Measurements from ENCODE around the gene NKAPL.

NKAPL gene

DNA sequence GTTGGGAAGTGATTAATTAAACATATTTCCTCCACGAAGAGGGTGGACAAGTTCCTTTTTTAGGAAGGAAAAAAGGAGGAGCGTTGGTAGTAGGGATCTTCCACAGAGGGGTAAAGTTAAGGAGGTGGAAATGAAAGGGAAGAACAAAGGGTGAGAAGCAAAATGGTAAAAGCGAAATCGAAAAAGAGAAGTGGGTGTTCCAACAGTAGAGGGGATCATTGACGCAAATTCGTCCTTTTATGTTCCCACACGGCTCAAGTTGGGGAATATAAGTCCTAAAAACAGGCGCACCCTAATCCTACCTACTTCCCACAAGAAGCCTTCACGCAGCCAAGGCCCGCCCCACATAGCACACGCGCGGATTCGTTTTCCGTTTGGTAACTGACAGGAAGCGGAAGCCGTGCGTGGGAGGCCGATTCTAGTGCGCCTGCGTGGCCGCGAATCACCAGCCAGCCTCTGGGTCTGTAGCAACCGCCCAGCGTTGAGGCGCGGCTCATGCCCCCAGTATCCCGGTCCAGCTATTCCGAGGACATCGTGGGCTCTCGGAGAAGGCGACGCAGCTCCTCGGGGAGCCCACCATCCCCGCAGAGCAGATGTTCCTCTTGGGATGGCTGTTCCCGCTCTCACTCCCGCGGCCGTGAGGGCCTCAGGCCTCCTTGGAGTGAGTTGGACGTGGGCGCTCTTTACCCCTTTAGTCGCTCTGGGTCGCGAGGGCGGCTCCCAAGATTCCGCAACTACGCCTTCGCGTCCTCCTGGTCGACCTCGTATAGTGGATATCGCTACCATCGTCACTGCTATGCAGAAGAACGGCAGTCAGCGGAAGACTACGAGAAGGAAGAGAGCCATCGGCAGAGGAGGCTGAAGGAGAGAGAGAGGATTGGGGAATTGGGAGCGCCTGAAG, at the start of gene NKAPL:
NKAPL (plus strand) TSS at position 421 of the 901 bp plus-strand sequence; CDS start at position 496, 75 bp downstream.
- Histone ChIP-seq H3K79me2 (no peaks in the 10 kb centered on the region), H3K4me3 (ENCODE audit: low read depth, low read length) (no peak within 1 kb of the TSS), H3K9ac (no peak within 1 kb of the TSS), H3K4me2 (ENCODE audit: low read length) (no peak within 1 kb of the TSS), H3K9me3 (ENCODE audit: control insufficient read depth, low read length) (no peaks in the 10 kb centered on the region), H3K4me1 (no peaks in the 10 kb centered on the region), H3K27ac (no peak within 1 kb of the TSS), H3K36me3 (ENCODE audit: control insufficient read depth, insufficient read depth, low read length) (no peaks in the 10 kb centered on the region), H2AFZ (peak within 1 kb of the TSS; percentile 11), H3K27me3 (ENCODE audit: control insufficient read depth, insufficient read depth, low read length) (no peaks in the 10 kb centered on the region)
- TF ChIP-seq, protein P1, sequence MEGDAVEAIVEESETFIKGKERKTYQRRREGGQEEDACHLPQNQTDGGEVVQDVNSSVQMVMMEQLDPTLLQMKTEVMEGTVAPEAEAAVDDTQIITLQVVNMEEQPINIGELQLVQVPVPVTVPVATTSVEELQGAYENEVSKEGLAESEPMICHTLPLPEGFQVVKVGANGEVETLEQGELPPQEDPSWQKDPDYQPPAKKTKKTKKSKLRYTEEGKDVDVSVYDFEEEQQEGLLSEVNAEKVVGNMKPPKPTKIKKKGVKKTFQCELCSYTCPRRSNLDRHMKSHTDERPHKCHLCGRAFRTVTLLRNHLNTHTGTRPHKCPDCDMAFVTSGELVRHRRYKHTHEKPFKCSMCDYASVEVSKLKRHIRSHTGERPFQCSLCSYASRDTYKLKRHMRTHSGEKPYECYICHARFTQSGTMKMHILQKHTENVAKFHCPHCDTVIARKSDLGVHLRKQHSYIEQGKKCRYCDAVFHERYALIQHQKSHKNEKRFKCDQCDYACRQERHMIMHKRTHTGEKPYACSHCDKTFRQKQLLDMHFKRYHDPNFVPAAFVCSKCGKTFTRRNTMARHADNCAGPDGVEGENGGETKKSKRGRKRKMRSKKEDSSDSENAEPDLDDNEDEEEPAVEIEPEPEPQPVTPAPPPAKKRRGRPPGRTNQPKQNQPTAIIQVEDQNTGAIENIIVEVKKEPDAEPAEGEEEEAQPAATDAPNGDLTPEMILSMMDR (IDR thresholded peaks at IDR 0.05): no peak

DNA sequence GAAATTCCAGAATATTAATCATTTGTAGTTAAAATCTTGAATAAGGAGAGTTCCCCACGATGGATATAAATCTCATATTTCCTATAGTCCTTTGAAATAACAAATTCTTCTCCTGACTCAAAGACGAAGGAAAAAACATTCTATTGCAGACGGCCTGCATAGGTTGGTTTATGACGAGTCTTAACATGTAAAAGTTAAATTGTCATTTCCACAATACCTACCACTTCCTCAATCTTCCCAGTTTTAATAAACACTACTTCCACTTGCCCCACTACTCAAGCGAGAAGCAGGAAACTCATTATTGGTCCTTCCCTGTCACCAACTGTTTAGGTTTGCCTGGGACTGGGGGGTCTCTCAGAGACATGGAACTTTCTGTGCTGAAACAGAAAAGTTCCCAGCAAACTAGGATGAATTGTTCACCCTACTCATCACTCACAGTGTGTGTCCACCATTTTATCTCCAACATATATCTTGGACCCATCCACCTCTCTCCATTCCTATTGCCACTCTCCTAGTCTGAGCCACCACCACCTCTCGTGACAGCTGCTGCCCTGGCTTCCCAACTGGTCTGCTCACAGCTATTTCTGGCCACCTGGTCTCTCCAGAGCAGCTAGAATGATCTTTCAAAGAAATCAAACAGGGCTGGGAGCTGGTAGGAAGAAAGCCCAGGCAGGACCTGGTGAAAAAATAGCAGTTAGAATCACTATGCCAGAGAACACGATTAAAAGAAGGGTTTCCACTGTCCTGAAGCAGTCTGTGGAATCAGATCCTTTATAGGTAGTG, 49.2 kb upstream of the NKAPL start:
- no peaks in the 10 kb centered on the region for H3K4me1 ChIP-seq
- no peaks in the 10 kb centered on the region for H3K36me3 ChIP-seq (ENCODE audit: control insufficient read depth, insufficient read depth, low read length)
- H3K27me3 ChIP-seq (ENCODE audit: control insufficient read depth, insufficient read depth, low read length): peaks cover 4% of the 10 kb centered on the region
- no peak overlapping the region for H2AFZ ChIP-seq
- TF ChIP-seq, protein P1 (IDR thresholded peaks at IDR 0.05): no peak
- H3K79me2 ChIP-seq: no peaks in the 10 kb centered on the region
- no peak overlapping the region for H3K4me2 ChIP-seq (ENCODE audit: low read length)
- no peak overlapping the region for H3K9ac ChIP-seq
- no peak overlapping the region for H3K27ac ChIP-seq
- no peaks in the 10 kb centered on the region for H3K9me3 ChIP-seq (ENCODE audit: control insufficient read depth, low read length)
- H3K4me3 ChIP-seq (ENCODE audit: low read depth, low read length): no peak overlapping the region

DNA sequence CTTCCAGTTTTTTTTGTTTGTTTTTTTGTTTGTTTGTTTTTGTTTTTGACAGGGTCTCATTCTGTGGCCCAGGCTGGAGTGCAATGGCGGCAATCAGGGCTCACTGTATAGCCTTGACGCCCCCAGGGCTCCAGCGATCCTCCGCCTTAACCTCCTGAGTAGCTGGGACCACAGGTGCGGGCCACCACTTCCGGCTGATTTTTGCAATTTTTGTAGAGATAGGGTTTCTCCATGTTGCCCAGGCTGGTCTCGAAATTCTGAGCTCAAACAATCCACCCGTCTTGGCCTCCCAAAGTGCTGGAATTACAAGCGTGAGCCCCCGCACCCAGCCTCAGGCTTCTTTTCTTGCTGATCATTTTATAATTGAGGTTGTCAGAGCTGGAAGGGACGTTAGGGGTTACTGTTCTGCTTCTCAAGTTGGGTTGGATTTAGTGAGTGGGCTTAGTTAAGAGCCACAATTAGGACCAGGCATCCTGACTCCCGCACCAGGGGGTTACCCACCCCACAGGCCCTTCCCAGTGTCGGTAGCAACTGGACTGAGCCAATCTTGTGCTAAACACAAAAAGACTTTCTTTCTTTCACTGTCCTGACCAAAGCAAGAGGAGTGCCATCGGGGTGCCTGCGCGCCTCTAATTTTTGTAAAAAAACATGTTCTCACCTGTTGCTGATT, 47.1 kb upstream of the NKAPL start:
- Histone ChIP-seq H3K79me2 (no peaks in the 10 kb centered on the region), H3K9ac (no peak overlapping the region), H3K4me1 (no peaks in the 10 kb centered on the region), H3K27ac (no peak overlapping the region), H3K4me2 (ENCODE audit: low read length) (peak overlapping the region; percentile 49), H3K27me3 (ENCODE audit: control insufficient read depth, insufficient read depth, low read length) (peaks cover 4% of the 10 kb centered on the region), H3K9me3 (ENCODE audit: control insufficient read depth, low read length) (no peaks in the 10 kb centered on the region), H3K4me3 (ENCODE audit: low read depth, low read length) (peak overlapping the region; percentile 32), H2AFZ (no peak overlapping the region), H3K36me3 (ENCODE audit: control insufficient read depth, insufficient read depth, low read length) (no peaks in the 10 kb centered on the region)
- TF ChIP-seq, protein P1 (IDR thresholded peaks at IDR 0.05): no peak

DNA sequence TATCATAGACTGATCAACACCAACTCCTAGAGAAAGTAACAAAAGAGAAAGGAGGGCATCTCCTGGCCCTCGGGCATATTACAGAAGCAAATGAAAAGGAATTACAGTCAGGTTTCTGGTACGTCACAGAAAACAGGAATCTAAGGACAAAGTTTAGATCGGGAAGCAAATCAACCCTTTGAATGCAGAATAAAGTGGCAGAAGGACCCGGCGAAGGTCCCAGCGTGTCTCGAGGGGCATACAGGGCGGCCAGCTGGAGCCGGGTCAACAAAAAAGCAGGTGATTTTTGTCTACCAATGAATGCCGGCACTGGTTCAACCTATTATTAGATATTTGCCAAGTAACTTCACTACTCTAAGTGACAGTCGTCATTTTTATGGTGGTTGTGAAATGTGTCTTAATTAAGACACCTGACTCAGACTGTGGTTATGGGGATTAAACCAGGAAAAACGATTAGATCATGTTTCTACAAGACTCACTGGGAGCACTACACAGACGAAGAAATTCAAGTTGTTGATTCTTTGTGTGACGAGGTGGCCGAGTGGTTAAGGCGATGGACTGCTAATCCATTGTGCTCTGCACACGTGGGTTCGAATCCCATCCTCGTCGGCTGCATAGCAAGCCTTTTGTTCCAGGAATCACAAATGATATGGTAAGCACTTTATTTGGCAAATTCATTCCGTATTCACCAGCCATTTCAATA, 46.4 kb upstream of the NKAPL start:
- H3K27me3 ChIP-seq (ENCODE audit: control insufficient read depth, insufficient read depth, low read length): peaks cover 4% of the 10 kb centered on the region
- no peaks in the 10 kb centered on the region for H3K9me3 ChIP-seq (ENCODE audit: control insufficient read depth, low read length)
- no peaks in the 10 kb centered on the region for H3K4me1 ChIP-seq
- no peaks in the 10 kb centered on the region for H3K79me2 ChIP-seq
- no peak overlapping the region for H3K9ac ChIP-seq
- no peak overlapping the region for H2AFZ ChIP-seq
- peak overlapping the region; percentile 32 for H3K4me3 ChIP-seq (ENCODE audit: low read depth, low read length)
- H3K4me2 ChIP-seq (ENCODE audit: low read length): peak overlapping the region; percentile 49
- H3K36me3 ChIP-seq (ENCODE audit: control insufficient read depth, insufficient read depth, low read length): no peaks in the 10 kb centered on the region
- no peak overlapping the region for H3K27ac ChIP-seq
- TF ChIP-seq, protein P1 (IDR thresholded peaks at IDR 0.05): no peak

Measured in parathyroid adenoma (tissue), 2 donors.